Thyroid gland (tissue), 4 donors: ENCODE results near the gene BTBD9. TPM values are rescaled to one million over a fixed set of nuclear protein-coding genes. Genes with fewer than 3 reads are reported as not detected.

ENCODE experiments used
- DNase-seq, 2 donors: peaks; one replicate each; pipeline ENCODE4 v3.0.0-alpha.2; 2019
- H3K27ac ChIP-seq, 3 donors: fragments of 200-600 bp; sonication (generic); 1 replicate in 2 of 3; 2 replicates in 1 of 3; pipeline ENCODE4 v1.5.1; 2016 to 2019; ENCODE audit warnings: mild to moderate bottlenecking in 1 of 3, moderate library complexity in 1 of 3
- H3K27me3 ChIP-seq: fragments of 200-600 bp; sonication (generic); one replicate; pipeline ENCODE4 v1.5.1; 2019
- H3K36me3 ChIP-seq, 2 donors: fragments of 200-600 bp; sonication (generic); one replicate each; pipeline ENCODE4 v1.5.1; 2016 to 2019
- H3K4me1 ChIP-seq, 2 donors: fragments of 200-600 bp; sonication (generic); one replicate each; pipeline ENCODE4 v1.5.1; 2017 to 2019
- H3K4me3 ChIP-seq, 3 donors: fragments of 200-600 bp; sonication (generic); replicated peaks in 1 of 3; 1 replicate in 2 of 3; 2 replicates in 1 of 3; pipeline ENCODE4 v1.5.1; 2016; ENCODE audit warnings: mild to moderate bottlenecking in 1 of 3
- H3K9me3 ChIP-seq: fragments of 200-600 bp; sonication (generic); one replicate; pipeline ENCODE4 v1.5.1; 2017
- CTCF ChIP-seq, 6 experiments: fragments of 200-600 bp in 3 of 6; fragments of 450-650 bp in 3 of 6; sonication (generic) in 3 of 6; IDR thresholded peaks; one replicate each; pipeline ENCODE4 v1.5.1; 2016 to 2019; ENCODE audit warnings: antibody characterized with exemption in 6 of 6, mild to moderate bottlenecking in 2 of 6, inconsistent platforms in 1 of 6, moderate library complexity in 1 of 6
- POLR2A ChIP-seq, 2 donors: fragments of 450-650 bp; IDR thresholded peaks; one replicate each; pipeline ENCODE4 v1.6.1; 2017; ENCODE audit warnings: antibody characterized with exemption in 2 of 2, mild to moderate bottlenecking in 2 of 2, moderate library complexity in 1 of 2
- WGBS, 2 donors: methylation state at CpG; one replicate each; pipeline ENCODE4 v1.1.5; 2017; 5-methylcytosine and 5-hydroxymethylcytosine counted together
- intact Hi-C: fragments of 100-400 bp; cut with DNase I; formaldehyde crosslinking; loops from one replicate; pipeline ENCODE4 v1.15.1; 2023
- total RNA-seq, 4 donors: library from RNA; depleted of rRNA; stranded (reverse); fragments of >200 nt; gene quantifications; one replicate each; pipeline ENCODE4 v1.2.3, GENCODE V29; 2016

The BTBD9 gene
- total RNA-seq, 4 donors from 2014 or later: 17.3 to 32.0 (median 27.4) TPM

DNA sequence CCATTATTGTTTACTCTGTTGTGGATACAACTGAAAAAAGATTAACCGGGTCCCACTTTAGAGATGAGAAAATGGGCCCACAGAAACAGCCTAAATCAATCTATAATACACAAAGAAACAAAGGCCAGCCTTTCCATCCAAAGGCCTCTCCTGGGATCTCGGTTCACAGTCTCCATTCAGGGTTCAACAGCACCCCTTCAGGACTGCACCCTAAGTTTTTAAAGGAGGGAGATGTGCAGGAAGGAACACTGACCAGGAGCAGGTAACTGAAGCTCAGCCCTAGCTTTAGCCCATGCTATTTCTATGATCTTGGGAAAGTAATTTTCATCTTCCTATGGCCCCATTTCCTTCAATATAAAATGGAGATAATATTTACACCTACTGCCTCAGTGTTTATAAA lies 147.7 kb downstream of the BTBD9 start:
- intact Hi-C loops: loop anchor here (10.0 kb wide), 1 partner anchor 717 kb away; no protein-coding TSS in a partner anchor
- 91 to 96% methylated on average over 2 of the region's 2 CpGs for WGBS, 2 donors
- DNase-seq: no peak

DNA sequence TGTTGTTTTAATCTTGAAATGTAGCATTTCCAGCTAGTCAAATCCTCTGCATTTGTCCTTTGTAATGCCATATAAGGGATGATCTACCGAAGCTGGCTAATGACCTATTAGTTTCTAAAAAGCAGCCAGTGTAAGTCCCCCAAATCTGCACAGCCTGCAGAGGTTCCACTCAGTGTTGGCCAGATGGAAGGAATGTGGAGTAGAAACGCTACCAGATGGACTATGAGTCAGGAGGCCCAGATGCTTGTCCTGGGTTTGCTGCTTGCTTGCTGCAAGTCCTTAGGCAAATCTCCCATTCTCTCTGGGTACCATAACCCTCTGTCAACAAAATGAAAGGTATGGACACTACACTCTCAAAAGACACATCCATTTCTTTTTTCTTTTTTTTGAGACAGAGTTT lies 149.8 kb downstream of the BTBD9 start:
- H3K36me3 ChIP-seq: no peaks in the 10 kb centered on the region
- WGBS, 2 donors: 95 to 96% methylated on average over 2 of the region's 2 CpGs
- TF ChIP-seq POLR2A (IDR thresholded peaks at IDR 0.05) (no peak), CTCF (IDR thresholded peaks at IDR 0.05) (no peak)
- no peaks in the 10 kb centered on the region for H3K4me1 ChIP-seq
- H3K27ac ChIP-seq: no peak overlapping the region
- H3K9me3 ChIP-seq: no peaks in the 10 kb centered on the region
- H3K4me3 ChIP-seq: no peak overlapping the region
- intact Hi-C loops: loop anchor here (10.0 kb wide), 1 partner anchor 715 kb away; no protein-coding TSS in a partner anchor
- no peak for DNase-seq
- no peaks in the 10 kb centered on the region for H3K27me3 ChIP-seq

More for the DNA sequence above, 147.7 kb downstream of the BTBD9 start:
- Histone ChIP-seq H3K4me3 (no peak overlapping the region), H3K4me1 (no peaks in the 10 kb centered on the region), H3K27ac (no peak overlapping the region), H3K9me3 (no peaks in the 10 kb centered on the region), H3K27me3 (no peaks in the 10 kb centered on the region), H3K36me3 (no peaks in the 10 kb centered on the region)
- TF ChIP-seq CTCF (IDR thresholded peaks at IDR 0.05) (no peak), POLR2A (IDR thresholded peaks at IDR 0.05) (no peak)

DNA sequence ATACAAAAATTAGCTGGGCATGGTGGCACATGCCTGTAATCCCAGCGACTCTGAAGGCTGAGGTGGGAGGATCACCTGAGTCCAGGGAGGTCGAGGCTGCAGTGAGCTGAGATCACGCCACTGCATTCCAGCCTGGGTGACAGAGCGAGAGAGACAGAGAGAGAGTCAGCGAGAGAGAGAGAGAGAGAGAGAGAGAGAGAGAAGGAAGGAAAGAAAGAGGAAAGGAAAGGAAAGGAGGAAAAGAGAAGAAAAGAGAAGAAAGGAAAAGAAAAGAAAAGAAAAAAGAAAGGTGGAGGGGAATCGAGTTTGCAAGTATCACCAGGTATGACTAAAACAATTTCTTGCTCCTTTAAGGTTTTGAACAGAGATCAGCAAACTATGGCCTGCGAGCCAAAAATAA lies 152.3 kb downstream of the BTBD9 start:
- Histone ChIP-seq H3K36me3 (no peaks in the 10 kb centered on the region), H3K27ac (no peak overlapping the region), H3K4me1 (no peaks in the 10 kb centered on the region), H3K27me3 (no peaks in the 10 kb centered on the region), H3K4me3 (no peak overlapping the region), H3K9me3 (no peaks in the 10 kb centered on the region)
- no peak for TF ChIP-seq POLR2A (IDR thresholded peaks at IDR 0.05)
- TF ChIP-seq CTCF (IDR thresholded peaks at IDR 0.05): no peak
- intact Hi-C loops: no loop called here
- DNase-seq: no peak
- 92 to 94% methylated on average over 7 of the region's 7 CpGs for WGBS, 2 donors

GRCh38 chr6:38485488-38485887 lies 154.2 kb downstream of the BTBD9 start:
- intact Hi-C loops: no loop called here

GRCh38 chr6:38484656-38485055 lies 155.1 kb downstream of the BTBD9 start:
- intact Hi-C loops: no loop called here
- Histone ChIP-seq H3K27ac (no peak overlapping the region), H3K27me3 (no peaks in the 10 kb centered on the region), H3K36me3 (no peaks in the 10 kb centered on the region), H3K4me3 (no peak overlapping the region), H3K9me3 (no peaks in the 10 kb centered on the region), H3K4me1 (no peaks in the 10 kb centered on the region)
- DNase-seq: no peak
- WGBS, 2 donors: 98% methylated on average over 3 of the region's 3 CpGs
- TF ChIP-seq POLR2A (IDR thresholded peaks at IDR 0.05): no peak

More at GRCh38 chr6:38485488-38485887, 154.2 kb downstream of the BTBD9 start:
- TF ChIP-seq POLR2A (IDR thresholded peaks at IDR 0.05) (no peak), CTCF (IDR thresholded peaks at IDR 0.05) (no peak)
- no peaks in the 10 kb centered on the region for H3K27me3 ChIP-seq
- H3K4me3 ChIP-seq: no peak overlapping the region
- no peaks in the 10 kb centered on the region for H3K4me1 ChIP-seq
- H3K9me3 ChIP-seq: no peaks in the 10 kb centered on the region
- 83 to 94% methylated on average over 1 of the region's 1 CpG for WGBS, 2 donors
- no peak for DNase-seq
- H3K36me3 ChIP-seq: no peaks in the 10 kb centered on the region
- H3K27ac ChIP-seq: no peak overlapping the region

DNA sequence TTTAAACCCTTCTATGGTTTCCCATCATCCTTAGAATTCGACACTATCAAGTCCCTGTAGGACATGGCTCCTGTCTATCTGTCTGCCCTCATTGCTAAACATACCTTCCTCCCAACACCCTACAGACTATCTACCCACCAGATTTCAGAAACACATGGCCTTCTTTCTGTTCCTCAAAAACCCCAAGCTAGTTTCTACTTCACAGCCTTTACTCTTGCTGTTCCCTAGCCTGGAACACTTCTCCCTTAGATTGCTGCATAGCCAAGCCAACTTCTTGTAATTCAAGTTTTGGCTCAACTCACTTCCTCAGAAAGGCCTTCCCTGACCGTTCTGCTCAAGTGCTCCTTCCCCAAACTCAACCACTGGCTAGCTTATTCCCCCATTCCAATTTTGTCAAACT lies 156.2 kb downstream of the BTBD9 start:
- no peaks in the 10 kb centered on the region for H3K4me1 ChIP-seq
- no peaks in the 10 kb centered on the region for H3K27me3 ChIP-seq
- no peak for TF ChIP-seq CTCF (IDR thresholded peaks at IDR 0.05)
- TF ChIP-seq POLR2A (IDR thresholded peaks at IDR 0.05): no peak
- WGBS, 2 donors: 56 to 59% methylated on average over 2 of the region's 2 CpGs
- H3K36me3 ChIP-seq: no peaks in the 10 kb centered on the region
- H3K27ac ChIP-seq: no peak overlapping the region
- DNase-seq: no peak
- H3K4me3 ChIP-seq: no peak overlapping the region
- H3K9me3 ChIP-seq: no peaks in the 10 kb centered on the region
- intact Hi-C loops: no loop called here
